OCI-LY3 (cell line): ENCODE data around the gene MPZL1.

Source experiments
- CTCF ChIP-seq: fragments of 200-600, 300-600 bp; sonication (generic); IDR thresholded peaks from 2 replicates; pipeline ENCODE4 v1.5.1; 2014; ENCODE audit warnings: antibody characterized with exemption, low read length, low read depth
- EZH2phosphoT487 ChIP-seq: fragments of 200-600 bp; shearing (Covaris generic); IDR thresholded peaks from 2 replicates; pipeline ENCODE4 v1.6.1; 2018; ENCODE audit warnings: antibody characterized with exemption, mixed run types, low read depth

GRCh38 chr1:167678422-167678821 lies 43.4 kb upstream of the MPZL1 start:
- no peak for TF ChIP-seq CTCF
- no peak for TF ChIP-seq EZH2phosphoT487
